GM21528 (cell line): ENCODE data around the gene KIAA0753.

Experiments used
- ATAC-seq: cut with Tn5 transposase; IDR thresholded peaks from one replicate; pipeline ENCODE4 v1.9.1; 2021; ENCODE audit warnings: mild to moderate bottlenecking, moderate library complexity; ENCODE audit not compliant: unreplicated experiment, low FRiP score

The KIAA0753 gene

DNA sequence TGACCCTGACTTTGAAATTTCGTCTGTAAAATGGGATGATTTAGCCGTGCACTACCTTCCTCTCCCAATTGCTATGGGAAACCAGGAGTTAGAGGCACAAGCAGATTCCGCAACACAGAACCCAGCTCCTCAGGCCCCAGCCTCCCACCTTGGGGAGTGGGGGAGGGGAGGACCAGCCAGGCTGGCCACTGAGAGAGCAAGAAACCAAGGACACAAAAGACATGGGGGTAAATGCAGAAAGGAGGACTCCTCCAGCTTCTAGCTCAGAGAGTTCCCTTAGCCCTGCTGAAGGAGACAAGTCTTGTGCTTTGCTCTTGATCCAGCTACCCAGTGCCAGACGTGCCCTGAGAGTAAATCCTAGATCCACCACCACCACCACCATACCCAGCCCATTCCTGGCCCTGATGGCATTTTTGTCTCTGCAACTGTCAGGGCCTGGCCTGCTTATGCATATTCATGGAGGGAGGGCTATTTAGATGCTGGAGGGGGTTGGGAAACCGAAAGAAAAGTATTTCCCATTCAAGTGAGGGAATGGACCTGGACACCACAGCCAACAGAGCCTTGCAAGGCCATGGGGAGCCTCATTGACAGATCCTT, 110.1 kb downstream of the KIAA0753 start:
- no peak for ATAC-seq

DNA sequence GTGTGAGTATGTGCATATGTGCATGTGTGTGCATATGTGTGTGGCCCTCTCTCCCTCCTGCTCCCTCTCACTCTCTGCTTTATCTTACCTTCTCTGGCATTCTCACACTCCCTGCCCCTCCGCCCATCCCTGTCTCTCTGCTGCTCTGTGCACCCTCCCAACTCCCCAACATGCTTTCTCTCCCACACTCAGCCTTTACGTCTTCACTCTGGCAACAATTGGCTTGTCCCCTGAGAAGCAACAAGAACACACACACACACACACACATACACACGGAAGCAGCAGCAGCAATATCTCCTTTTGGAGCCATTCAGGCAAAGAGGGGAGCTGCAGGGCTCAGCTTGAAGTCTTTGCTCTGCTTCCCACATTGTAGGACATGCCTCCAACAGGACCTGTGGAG, 112.0 kb downstream of the KIAA0753 start:
- ATAC-seq, result no peak
